ENCODE results near the gene ATP11C.

ATP11C gene

DNA sequence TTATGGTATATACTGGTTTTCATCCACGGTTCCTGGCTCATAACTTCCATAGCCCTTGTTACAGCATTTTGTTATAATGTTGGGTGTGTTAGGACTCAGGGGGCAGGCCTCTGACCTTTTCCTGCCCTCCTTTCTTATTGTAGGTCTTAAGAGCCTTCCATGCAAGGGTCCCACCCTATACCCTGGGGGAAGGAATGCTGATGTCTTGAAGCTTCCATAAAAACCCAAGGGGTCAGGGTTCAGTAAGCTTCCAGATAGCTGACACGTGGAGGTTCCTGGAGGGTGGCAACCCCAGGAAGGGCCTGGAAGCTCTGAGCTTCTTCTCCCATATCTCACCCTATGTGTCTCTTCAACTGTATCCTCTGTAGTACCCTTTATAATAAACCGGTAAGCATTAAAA lies 29.6 kb downstream of the ATP11C start:
- no peak overlapping the region for H3K27ac ChIP-seq (replicated peaks)
- TF ChIP-seq POLR2AphosphoS5 (IDR thresholded peaks at IDR 0.05; ENCODE audit: low read depth): no peak
- no peak for TF ChIP-seq SPI1 (IDR thresholded peaks at IDR 0.05; ENCODE audit: borderline replicate concordance, low read depth)
- TF ChIP-seq GABPA (IDR thresholded peaks at IDR 0.05; ENCODE audit: low read depth): no peak
- TF ChIP-seq, protein P1, sequence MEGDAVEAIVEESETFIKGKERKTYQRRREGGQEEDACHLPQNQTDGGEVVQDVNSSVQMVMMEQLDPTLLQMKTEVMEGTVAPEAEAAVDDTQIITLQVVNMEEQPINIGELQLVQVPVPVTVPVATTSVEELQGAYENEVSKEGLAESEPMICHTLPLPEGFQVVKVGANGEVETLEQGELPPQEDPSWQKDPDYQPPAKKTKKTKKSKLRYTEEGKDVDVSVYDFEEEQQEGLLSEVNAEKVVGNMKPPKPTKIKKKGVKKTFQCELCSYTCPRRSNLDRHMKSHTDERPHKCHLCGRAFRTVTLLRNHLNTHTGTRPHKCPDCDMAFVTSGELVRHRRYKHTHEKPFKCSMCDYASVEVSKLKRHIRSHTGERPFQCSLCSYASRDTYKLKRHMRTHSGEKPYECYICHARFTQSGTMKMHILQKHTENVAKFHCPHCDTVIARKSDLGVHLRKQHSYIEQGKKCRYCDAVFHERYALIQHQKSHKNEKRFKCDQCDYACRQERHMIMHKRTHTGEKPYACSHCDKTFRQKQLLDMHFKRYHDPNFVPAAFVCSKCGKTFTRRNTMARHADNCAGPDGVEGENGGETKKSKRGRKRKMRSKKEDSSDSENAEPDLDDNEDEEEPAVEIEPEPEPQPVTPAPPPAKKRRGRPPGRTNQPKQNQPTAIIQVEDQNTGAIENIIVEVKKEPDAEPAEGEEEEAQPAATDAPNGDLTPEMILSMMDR (IDR thresholded peaks at IDR 0.05; ENCODE audit: insufficient read depth, low read length): no peak
- TF ChIP-seq, protein P2, sequence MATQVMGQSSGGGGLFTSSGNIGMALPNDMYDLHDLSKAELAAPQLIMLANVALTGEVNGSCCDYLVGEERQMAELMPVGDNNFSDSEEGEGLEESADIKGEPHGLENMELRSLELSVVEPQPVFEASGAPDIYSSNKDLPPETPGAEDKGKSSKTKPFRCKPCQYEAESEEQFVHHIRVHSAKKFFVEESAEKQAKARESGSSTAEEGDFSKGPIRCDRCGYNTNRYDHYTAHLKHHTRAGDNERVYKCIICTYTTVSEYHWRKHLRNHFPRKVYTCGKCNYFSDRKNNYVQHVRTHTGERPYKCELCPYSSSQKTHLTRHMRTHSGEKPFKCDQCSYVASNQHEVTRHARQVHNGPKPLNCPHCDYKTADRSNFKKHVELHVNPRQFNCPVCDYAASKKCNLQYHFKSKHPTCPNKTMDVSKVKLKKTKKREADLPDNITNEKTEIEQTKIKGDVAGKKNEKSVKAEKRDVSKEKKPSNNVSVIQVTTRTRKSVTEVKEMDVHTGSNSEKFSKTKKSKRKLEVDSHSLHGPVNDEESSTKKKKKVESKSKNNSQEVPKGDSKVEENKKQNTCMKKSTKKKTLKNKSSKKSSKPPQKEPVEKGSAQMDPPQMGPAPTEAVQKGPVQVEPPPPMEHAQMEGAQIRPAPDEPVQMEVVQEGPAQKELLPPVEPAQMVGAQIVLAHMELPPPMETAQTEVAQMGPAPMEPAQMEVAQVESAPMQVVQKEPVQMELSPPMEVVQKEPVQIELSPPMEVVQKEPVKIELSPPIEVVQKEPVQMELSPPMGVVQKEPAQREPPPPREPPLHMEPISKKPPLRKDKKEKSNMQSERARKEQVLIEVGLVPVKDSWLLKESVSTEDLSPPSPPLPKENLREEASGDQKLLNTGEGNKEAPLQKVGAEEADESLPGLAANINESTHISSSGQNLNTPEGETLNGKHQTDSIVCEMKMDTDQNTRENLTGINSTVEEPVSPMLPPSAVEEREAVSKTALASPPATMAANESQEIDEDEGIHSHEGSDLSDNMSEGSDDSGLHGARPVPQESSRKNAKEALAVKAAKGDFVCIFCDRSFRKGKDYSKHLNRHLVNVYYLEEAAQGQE (IDR thresholded peaks at IDR 0.05; ENCODE audit: insufficient replicate concordance, low read depth): no peak
- no peaks in the 10 kb centered on the region for H3K27me3 ChIP-seq (ENCODE audit: insufficient read depth, poor library complexity, severe bottlenecking)
- DNase-seq (ENCODE audit: low read depth in 1 of 2, low spot score in 1 of 2): no peak
- H3K4me3 ChIP-seq (replicated peaks; ENCODE audit: insufficient read depth, low read length): no peak overlapping the region

DNA sequence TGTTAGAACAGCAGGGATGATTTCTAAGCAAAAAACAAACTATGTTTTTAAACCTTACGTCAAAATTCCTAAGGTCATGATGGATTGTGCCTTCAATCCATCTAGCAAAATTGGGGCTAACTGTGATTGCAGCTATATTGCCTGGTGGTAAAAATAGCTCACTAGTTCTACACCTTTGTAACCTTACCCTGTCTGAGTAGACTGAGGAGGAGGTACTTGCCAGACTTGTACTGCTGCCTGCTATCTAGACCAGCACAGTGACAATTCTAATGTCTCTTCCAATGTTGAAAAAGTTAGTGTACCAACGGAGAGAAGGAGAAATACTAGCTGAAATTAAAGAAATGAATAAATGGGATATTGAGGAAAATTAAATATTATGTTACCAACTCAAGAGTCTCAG lies 30.3 kb downstream of the ATP11C start:
- Histone ChIP-seq H3K4me3 (replicated peaks; ENCODE audit: insufficient read depth, low read length) (no peak overlapping the region), H3K27me3 (ENCODE audit: insufficient read depth, poor library complexity, severe bottlenecking) (no peaks in the 10 kb centered on the region), H3K27ac (replicated peaks) (no peak overlapping the region)
- no peak for TF ChIP-seq GABPA (IDR thresholded peaks at IDR 0.05; ENCODE audit: low read depth)
- no peak for TF ChIP-seq POLR2AphosphoS5 (IDR thresholded peaks at IDR 0.05; ENCODE audit: low read depth)
- TF ChIP-seq SPI1 (IDR thresholded peaks at IDR 0.05; ENCODE audit: borderline replicate concordance, low read depth): no peak
- TF ChIP-seq, protein P2 (IDR thresholded peaks at IDR 0.05; ENCODE audit: insufficient replicate concordance, low read depth): no peak
- TF ChIP-seq, protein P1 (IDR thresholded peaks at IDR 0.05; ENCODE audit: insufficient read depth, low read length): no peak
- no peak for DNase-seq (ENCODE audit: low read depth in 1 of 2, low spot score in 1 of 2)

DNA sequence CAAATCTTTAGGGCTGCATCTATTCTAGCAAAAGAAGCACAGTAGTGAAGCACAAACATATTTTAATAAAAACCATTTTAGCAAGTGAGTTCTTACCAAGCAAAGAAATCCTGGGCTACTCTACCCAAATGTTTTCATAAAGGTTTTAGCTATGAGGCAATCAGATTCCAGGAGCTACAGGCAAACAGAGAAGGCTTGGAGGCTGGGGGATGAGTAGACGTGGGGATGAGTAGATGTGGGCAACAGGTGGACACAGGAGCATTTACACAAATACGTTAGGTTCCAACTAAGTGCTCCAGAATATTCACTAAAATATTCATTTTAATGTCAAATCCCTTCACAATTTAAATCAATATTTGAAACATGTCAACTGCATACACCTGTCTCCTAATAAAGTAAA lies 34.5 kb downstream of the ATP11C start:
- Histone ChIP-seq H3K27ac (replicated peaks) (no peak overlapping the region), H3K4me3 (replicated peaks; ENCODE audit: insufficient read depth, low read length) (no peak overlapping the region), H3K27me3 (ENCODE audit: insufficient read depth, poor library complexity, severe bottlenecking) (no peaks in the 10 kb centered on the region)
- no peak for TF ChIP-seq GABPA (IDR thresholded peaks at IDR 0.05; ENCODE audit: low read depth)
- TF ChIP-seq, protein P1 (IDR thresholded peaks at IDR 0.05; ENCODE audit: insufficient read depth, low read length): no peak
- no peak for TF ChIP-seq POLR2AphosphoS5 (IDR thresholded peaks at IDR 0.05; ENCODE audit: low read depth)
- no peak for TF ChIP-seq SPI1 (IDR thresholded peaks at IDR 0.05; ENCODE audit: borderline replicate concordance, low read depth)
- TF ChIP-seq, protein P2 (IDR thresholded peaks at IDR 0.05; ENCODE audit: insufficient replicate concordance, low read depth): no peak
- no peak for DNase-seq (ENCODE audit: low read depth in 1 of 2, low spot score in 1 of 2)

Measured in HL-60 (cell line).